Suprapubic skin (tissue), 4 donors: Measurements from ENCODE around the gene TRIP4. TPM values are rescaled to one million over a fixed set of nuclear protein-coding genes. Genes with fewer than 3 reads are reported as not detected.

Experiments
- DNase-seq, 2 donors: peaks; one replicate each; pipeline ENCODE4 v3.0.0-alpha.2; 2019; ENCODE audit warnings: low spot score in 2 of 2
- H3K27ac ChIP-seq: fragments of 200-600 bp; sonication (generic); one replicate; pipeline ENCODE4 v1.5.1; 2019
- H3K27me3 ChIP-seq: fragments of 200-600 bp; sonication (generic); one replicate; pipeline ENCODE4 v1.5.1; 2019
- H3K36me3 ChIP-seq: fragments of 200-600 bp; sonication (generic); one replicate; pipeline ENCODE4 v1.5.1; 2019
- H3K4me1 ChIP-seq: fragments of 200-600 bp; sonication (generic); one replicate; pipeline ENCODE4 v1.5.1; 2019
- H3K4me3 ChIP-seq: fragments of 200-600 bp; sonication (generic); one replicate; pipeline ENCODE4 v1.5.1; 2019; ENCODE audit warnings: mild to moderate bottlenecking
- H3K9me3 ChIP-seq: fragments of 200-600 bp; sonication (generic); one replicate; pipeline ENCODE4 v1.5.1; 2019
- CTCF ChIP-seq, 2 donors: fragments of 200-600 bp in 1 of 2; fragments of 450-650 bp in 1 of 2; sonication (generic) in 1 of 2; IDR thresholded peaks; one replicate each; pipeline ENCODE4 v1.5.1; 2016 to 2019; ENCODE audit warnings: antibody characterized with exemption in 2 of 2, mild to moderate bottlenecking in 1 of 2, moderate library complexity in 1 of 2
- EP300 ChIP-seq: sonication (generic); formaldehyde crosslinking; IDR thresholded peaks from one replicate; pipeline ENCODE4 v1.6.1; 2017; ENCODE audit warnings: antibody characterized with exemption
- POLR2A ChIP-seq, 2 donors: fragments of 450-650 bp; IDR thresholded peaks; one replicate each; pipeline ENCODE4 v1.6.1; 2017; ENCODE audit warnings: antibody characterized with exemption in 2 of 2, mild to moderate bottlenecking in 2 of 2, moderate library complexity in 2 of 2
- POLR2AphosphoS5 ChIP-seq, 3 donors: sonication (generic); formaldehyde crosslinking; IDR thresholded peaks; one replicate each; pipeline ENCODE4 v1.6.1; 2017; ENCODE audit warnings: antibody characterized with exemption in 3 of 3
- WGBS: methylation state at CpG from one replicate; pipeline ENCODE4 v1.1.5; 2018; 5-methylcytosine and 5-hydroxymethylcytosine counted together
- total RNA-seq, 4 donors: library from RNA; depleted of rRNA; stranded (reverse); fragments of >200 nt; gene quantifications; one replicate each; pipeline ENCODE4 v1.1.0, GENCODE V29; 2016

Gene TRIP4
- total RNA-seq, 4 donors from 2014 or later = 8.3 to 22.2 (median 13.0) TPM

- H3K9me3 ChIP-seq = no peaks in the 10 kb centered on the region
- peak overlapping the region; percentile 87 for H3K4me3 ChIP-seq
- H3K27me3 ChIP-seq = no peaks in the 10 kb centered on the region
- no peak for TF ChIP-seq EP300
- no peak for TF ChIP-seq POLR2AphosphoS5 (IDR thresholded peaks at IDR 0.05)
- TF ChIP-seq POLR2A (IDR thresholded peaks at IDR 0.05) = no peak
- TF ChIP-seq CTCF (IDR thresholded peaks at IDR 0.05) = no peak
- WGBS = 16% methylated on average over 5 of the region's 5 CpGs
- no peak for DNase-seq
- peak overlapping the region; percentile 83 for H3K27ac ChIP-seq
- peaks cover 14% of the 10 kb centered on the region for H3K4me1 ChIP-seq
- no peaks in the 10 kb centered on the region for H3K36me3 ChIP-seq
Measured at GRCh38 chr15:64354688-64355344, 32.8 kb upstream of the TRIP4 start.

GRCh38 chr15:64355348-64355943 is 32.2 kb upstream of the TRIP4 start:
- no peak for DNase-seq
- no peaks in the 10 kb centered on the region for H3K27me3 ChIP-seq
- WGBS = 1% methylated on average over 30 of the region's 30 CpGs
- no peaks in the 10 kb centered on the region for H3K36me3 ChIP-seq
- TF ChIP-seq POLR2A (IDR thresholded peaks at IDR 0.05) = no peak
- TF ChIP-seq CTCF (IDR thresholded peaks at IDR 0.05) = no peak
- TF ChIP-seq EP300 = no peak
- no peak for TF ChIP-seq POLR2AphosphoS5 (IDR thresholded peaks at IDR 0.05)
- H3K4me3 ChIP-seq = peak overlapping the region; percentile 87
- H3K9me3 ChIP-seq = no peaks in the 10 kb centered on the region
- peak overlapping the region; percentile 83 for H3K27ac ChIP-seq
- peaks cover 14% of the 10 kb centered on the region for H3K4me1 ChIP-seq

GRCh38 chr15:64355944-64356709 is 31.5 kb upstream of the TRIP4 start, which contains the start of gene CSNK1G1:
CSNK1G1 (minus strand) TSS chr15:64356173; CDS start chr15:64300499, 55,674 bp downstream.
- Histone ChIP-seq H3K27me3 (no peaks in the 10 kb centered on the region), H3K4me3 (peak within 1 kb of the TSS; percentile 87), H3K9me3 (no peaks in the 10 kb centered on the region), H3K36me3 (no peaks in the 10 kb centered on the region), H3K4me1 (peaks cover 14% of the 10 kb centered on the region), H3K27ac (peak within 1 kb of the TSS; percentile 83)
- DNase-seq = peak; percentile 96 to 97
- WGBS = under 1% methylated on average over 37 of the region's 42 CpGs
- TF ChIP-seq POLR2AphosphoS5 (IDR thresholded peaks at IDR 0.05) = peak in 2 of 3 donors; percentile 31 to 34
- TF ChIP-seq EP300 = no peak
- peak; percentile 20 to 44 for TF ChIP-seq CTCF (IDR thresholded peaks at IDR 0.05)
- TF ChIP-seq POLR2A (IDR thresholded peaks at IDR 0.05) = no peak

DNA sequence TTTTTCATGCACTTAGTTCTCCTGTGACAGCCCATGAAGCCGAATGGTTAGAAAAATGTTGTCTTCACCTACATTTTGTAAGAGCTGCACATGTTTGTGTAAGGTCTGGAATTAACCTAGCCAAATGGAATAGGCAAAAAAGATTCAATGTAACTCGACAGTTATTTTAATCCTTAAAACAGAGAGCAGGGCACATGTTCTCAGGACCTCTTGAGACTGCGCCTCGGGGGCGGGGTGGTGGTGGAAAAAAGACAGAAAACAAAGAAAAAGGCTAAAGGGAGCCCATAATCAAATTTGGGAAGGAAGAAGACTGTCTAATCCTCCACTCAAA is 31.0 kb upstream of the TRIP4 start:
- Histone ChIP-seq H3K27me3 (no peaks in the 10 kb centered on the region), H3K4me1 (peaks cover 10% of the 10 kb centered on the region), H3K27ac (peak overlapping the region; percentile 83), H3K4me3 (peak overlapping the region; percentile 87), H3K9me3 (no peaks in the 10 kb centered on the region), H3K36me3 (no peaks in the 10 kb centered on the region)
- no peak for TF ChIP-seq CTCF (IDR thresholded peaks at IDR 0.05)
- TF ChIP-seq POLR2AphosphoS5 (IDR thresholded peaks at IDR 0.05) = no peak
- TF ChIP-seq POLR2A (IDR thresholded peaks at IDR 0.05) = no peak
- TF ChIP-seq EP300 = no peak
- WGBS = 39% methylated on average over 5 of the region's 5 CpGs
- no peak for DNase-seq

- Histone ChIP-seq H3K27me3 (no peaks in the 10 kb centered on the region), H3K36me3 (no peaks in the 10 kb centered on the region), H3K27ac (no peak overlapping the region), H3K4me3 (no peak overlapping the region), H3K9me3 (no peaks in the 10 kb centered on the region), H3K4me1 (no peaks in the 10 kb centered on the region)
- 96% methylated on average over 4 of the region's 4 CpGs for WGBS
- DNase-seq = no peak
- no peak for TF ChIP-seq POLR2AphosphoS5 (IDR thresholded peaks at IDR 0.05)
- TF ChIP-seq POLR2A (IDR thresholded peaks at IDR 0.05) = no peak
- TF ChIP-seq CTCF (IDR thresholded peaks at IDR 0.05) = no peak
- no peak for TF ChIP-seq EP300
Measured at GRCh38 chr15:64361259-64361658, 26.4 kb upstream of the TRIP4 start.
